ENCODE measurements around the gene PCDHA7.
"Not testable (repeated sequence)": the region's sequence is repeated elsewhere in the genome, so short reads cannot be mapped to it uniquely, and the experiment has no call there.

PCDHA7 gene

DNA sequence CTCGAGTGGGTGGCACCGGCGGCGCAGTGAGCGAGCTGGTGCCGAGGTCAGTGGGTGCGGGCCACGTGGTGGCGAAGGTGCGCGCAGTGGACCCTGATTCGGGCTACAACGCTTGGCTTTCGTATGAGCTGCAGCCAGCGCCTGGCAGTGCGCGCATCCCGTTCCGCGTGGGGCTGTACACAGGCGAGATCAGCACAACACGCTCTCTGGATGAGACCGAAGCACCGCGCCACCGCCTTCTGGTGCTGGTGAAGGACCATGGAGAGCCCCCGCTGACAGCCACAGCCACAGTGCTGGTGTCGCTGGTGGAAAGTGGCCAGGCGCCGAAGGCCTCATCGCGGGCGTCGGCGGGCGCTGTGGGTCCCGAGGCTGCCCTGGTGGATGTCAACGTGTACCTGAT lies 10.6 kb upstream of the PCDHA7 start:
- FAIRE-seq: no peak

DNA sequence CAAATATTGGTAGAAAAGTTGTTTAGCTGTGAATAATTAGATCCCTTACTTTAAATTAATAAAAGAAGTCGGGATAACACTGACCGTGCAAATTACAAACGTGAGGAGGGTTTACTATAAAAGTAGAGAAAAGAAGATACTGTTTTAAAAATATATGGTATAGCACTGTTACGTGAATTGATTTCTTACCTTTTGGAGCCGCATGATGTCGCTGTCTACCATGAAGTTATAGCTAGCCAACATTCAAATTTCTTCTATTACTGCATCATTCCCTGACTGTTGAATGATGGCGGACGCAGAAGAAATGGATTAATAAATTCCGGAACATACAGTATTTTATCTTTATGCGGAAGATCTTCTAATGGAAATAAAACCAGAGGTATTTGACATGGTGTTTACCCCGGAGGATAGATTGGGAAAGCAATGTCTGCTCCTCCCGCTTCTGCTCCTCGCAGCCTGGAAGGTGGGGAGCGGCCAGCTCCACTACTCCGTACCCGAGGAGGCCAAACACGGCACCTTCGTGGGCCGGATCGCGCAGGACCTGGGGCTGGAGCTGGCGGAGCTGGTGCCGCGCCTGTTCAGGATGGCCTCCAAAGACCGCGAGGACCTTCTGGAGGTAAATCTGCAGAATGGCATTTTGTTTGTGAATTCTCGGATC lies 6.2 kb upstream of the PCDHA7 start, which contains the start of gene PCDHA6:
PCDHA6 (plus strand) TSS at position 257 of the 658 bp plus-strand sequence; CDS start at position 389, 132 bp downstream.
- peak; percentile 99 for FAIRE-seq

DNA sequence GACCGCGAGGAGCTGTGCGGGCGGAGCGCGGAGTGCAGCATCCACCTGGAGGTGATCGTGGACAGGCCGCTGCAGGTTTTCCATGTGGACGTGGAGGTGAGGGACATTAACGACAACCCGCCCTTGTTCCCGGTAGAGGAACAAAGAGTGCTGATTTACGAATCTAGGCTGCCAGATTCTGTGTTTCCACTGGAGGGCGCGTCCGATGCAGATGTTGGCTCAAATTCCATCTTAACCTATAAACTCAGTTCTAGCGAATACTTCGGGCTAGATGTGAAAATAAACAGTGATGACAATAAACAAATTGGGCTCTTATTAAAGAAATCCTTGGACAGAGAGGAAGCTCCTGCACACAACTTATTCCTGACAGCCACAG lies 5.7 kb upstream of the PCDHA7 start:
- peak; percentile 39 for FAIRE-seq

DNA sequence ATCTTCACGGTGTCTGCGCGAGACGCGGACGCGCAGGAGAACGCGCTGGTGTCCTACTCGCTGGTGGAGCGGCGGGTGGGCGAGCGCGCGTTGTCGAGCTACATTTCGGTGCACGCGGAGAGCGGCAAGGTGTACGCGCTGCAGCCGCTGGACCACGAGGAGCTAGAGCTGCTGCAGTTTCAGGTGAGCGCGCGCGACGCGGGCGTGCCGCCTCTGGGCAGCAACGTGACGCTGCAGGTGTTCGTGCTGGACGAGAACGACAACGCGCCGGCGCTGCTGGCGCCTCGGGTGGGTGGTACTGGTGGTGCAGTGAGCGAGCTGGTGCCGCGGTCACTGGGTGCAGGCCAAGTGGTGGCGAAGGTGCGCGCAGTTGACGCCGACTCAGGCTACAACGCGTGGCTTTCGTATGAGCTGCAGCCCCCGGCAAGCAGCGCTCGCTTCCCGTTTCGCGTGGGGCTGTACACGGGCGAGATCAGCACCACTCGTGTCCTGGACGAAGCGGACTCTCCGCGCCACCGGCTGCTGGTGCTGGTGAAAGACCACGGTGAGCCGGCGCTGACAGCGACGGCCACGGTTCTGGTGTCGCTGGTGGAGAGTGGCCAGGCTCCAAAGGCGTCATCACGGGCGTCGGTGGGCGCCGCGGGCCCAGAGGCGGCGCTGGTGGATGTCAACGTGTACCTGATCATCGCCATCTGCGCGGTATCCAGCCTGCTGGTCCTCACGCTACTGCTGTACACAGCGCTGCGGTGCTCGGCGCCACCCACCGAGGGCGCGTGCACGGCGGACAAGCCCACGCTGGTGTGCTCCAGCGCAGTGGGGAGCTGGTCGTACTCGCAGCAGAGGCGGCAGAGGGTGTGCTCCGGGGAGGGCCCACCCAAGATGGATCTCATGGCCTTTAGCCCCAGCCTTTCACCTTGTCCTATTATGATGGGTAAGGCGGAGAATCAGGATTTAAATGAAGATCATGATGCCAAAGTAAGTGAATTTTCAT lies 4.3 kb upstream of the PCDHA7 start:
- not testable (repeated sequence) for FAIRE-seq

DNA sequence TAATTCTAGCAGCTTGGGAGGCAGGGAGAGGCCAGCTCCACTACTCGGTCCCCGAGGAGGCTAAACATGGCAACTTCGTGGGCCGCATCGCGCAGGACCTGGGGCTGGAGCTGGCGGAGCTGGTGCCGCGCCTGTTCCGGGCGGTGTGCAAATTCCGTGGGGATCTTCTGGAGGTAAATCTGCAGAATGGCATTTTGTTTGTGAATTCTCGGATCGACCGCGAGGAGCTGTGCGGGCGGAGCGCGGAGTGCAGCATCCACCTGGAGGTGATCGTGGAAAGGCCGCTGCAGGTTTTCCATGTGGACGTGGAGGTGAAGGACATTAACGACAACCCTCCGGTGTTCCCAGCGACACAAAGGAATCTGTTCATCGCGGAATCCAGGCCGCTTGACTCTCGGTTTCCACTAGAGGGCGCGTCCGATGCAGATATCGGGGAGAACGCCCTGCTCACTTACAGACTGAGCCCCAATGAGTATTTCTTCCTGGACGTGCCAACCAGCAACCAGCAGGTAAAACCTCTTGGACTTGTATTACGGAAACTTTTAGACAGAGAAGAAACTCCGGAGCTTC lies 455 bp downstream of the PCDHA7 start:
- not testable (repeated sequence) for FAIRE-seq

DNA sequence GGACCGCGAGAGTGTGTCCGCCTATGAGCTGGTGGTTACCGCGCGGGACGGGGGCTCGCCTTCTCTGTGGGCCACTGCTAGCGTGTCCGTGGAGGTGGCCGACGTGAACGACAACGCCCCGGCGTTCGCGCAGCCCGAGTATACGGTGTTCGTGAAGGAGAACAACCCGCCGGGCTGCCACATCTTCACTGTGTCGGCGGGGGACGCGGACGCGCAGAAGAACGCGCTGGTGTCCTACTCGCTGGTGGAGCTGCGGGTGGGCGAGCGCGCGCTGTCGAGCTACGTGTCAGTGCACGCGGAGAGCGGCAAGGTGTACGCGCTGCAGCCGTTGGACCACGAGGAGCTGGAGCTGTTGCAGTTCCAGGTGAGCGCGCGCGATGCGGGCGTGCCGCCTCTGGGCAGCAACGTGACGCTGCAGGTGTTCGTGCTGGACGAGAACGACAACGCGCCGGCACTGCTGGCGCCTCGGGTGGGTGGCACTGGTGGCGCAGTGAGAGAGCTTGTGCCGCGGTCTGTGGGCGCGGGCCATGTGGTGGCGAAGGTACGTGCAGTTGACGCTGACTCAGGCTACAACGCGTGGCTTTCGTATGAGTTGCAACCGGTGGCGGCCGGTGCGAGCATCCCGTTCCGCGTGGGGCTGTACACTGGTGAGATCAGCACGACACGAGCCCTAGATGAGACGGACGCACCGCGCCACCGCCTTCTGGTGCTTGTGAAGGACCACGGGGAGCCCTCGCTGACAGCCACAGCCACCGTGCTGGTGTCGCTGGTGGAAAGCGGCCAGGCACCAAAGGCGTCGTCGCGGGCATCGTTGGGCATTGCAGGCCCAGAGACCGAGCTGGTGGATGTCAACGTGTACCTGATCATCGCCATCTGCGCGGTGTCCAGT lies 1.8 kb downstream of the PCDHA7 start:
- no peak for FAIRE-seq

DNA sequence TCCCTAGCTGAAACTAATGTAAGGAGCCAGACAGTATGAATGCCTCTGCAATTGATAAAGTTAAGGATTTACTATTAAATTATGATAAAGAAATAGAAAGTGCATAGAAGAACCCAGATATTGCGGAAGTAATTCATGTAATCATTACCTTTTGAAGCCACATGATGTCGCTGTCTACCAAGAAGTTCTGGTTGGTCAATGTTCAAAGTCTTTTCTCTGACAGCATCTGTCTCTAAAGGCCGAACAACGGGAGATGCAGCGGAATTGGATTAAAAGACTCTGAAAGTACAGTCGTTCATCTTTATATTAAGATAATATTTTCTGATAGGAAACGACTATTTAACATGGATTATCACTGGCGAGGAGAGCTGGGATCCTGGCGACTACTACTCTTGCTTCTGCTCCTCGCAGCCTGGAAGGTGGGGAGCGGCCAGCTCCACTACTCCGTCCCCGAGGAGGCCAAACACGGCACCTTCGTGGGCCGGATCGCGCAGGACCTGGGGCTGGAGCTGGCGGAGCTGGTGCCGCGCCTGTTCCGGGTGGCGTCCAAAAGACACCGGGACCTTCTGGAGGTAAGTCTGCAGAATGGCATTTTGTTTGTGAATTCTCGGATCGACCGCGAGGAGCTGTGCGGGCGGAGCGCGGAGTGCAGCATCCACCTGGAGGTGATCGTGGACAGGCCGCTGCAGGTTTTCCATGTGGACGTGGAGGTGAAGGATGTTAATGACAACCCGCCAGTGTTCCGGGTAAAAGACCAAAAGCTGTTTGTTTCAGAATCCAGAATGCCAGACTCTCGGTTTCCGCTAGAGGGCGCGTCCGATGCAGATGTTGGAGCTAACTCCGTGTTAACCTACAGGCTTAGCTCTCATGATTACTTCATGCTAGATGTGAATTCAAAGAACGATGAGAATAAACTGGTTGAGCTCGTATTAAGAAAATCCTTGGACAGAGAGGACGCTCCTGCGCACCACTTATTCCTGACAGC lies 7.2 kb downstream of the PCDHA7 start, which contains the start of gene PCDHA8:
PCDHA8 (plus strand) TSS at position 210 of the 985 bp plus-strand sequence; CDS start at position 345, 135 bp downstream.
- no peak for FAIRE-seq

DNA sequence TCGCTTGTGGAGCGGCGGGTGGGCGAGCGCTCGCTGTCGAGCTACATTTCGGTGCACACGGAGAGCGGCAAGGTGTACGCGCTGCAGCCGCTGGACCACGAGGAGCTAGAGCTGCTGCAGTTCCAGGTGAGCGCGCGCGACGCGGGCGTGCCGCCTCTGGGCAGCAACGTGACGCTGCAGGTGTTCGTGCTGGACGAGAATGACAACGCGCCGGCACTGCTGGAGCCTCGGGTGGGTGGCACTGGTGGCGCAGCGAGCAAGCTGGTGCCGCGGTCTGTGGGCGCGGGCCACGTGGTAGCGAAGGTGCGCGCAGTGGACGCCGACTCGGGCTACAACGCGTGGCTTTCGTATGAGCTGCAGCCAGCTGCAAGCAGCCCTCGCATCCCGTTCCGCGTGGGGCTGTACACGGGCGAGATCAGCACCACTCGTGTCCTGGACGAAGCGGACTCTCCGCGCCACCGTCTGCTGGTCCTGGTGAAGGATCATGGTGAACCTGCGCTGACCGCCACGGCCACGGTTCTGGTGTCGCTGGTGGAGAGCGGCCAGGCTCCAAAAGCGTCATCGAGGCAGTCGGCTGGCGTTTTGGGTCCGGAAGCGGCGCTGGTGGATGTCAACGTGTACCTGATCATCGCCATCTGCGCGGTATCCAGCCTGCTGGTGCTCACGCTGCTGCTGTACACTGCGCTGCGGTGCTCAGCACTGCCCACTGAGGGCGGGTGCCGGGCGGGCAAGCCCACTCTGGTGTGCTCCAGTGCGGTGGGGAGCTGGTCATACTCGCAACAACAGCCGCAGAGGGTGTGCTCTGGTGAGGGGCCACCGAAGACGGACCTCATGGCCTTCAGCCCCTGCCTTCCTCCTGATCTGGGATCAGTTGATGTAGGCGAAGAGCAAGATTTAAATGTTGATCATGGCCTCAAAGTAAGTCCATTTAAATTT lies 9.0 kb downstream of the PCDHA7 start:
- FAIRE-seq: no peak

DNA sequence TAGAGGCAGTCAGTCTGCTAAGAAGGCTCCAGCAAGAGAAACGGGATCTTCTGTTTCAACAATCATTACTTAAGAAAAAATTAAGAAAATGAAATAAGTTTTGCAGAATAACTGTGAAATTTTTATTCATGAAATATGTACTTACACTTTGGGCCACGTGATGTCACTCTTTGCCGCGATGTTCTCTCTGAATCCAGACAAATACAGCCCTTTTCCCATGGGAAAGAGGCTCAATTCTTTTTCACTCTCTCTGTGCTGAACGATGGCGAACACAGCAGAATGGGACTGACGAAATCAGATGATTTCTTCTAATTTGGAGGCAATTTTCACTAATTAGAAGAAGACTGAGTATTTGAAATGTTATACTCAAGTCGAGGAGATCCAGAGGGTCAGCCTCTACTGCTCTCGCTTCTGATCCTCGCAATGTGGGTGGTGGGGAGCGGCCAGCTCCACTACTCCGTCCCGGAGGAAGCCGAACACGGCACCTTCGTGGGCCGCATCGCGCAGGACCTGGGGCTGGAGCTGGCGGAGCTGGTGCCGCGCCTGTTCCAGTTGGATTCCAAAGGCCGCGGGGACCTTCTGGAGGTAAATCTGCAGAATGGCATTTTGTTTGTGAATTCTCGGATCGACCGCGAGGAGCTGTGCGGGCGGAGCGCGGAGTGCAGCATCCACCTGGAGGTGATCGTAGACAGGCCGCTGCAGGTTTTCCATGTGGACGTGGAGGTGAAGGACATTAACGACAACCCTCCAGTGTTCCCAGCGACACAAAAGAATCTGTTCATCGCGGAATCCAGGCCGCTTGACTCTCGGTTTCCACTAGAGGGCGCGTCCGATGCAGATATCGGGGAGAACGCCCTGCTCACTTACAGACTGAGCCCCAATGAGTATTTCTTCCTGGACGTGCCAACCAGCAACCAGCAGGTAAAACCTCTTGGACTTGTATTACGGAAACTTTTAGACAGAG lies 14.4 kb downstream of the PCDHA7 start, which contains the start of gene PCDHA9:
PCDHA9 (plus strand) TSS at position 244 of the 964 bp plus-strand sequence; CDS start at position 358, 114 bp downstream.
- not testable (repeated sequence) for FAIRE-seq

DNA sequence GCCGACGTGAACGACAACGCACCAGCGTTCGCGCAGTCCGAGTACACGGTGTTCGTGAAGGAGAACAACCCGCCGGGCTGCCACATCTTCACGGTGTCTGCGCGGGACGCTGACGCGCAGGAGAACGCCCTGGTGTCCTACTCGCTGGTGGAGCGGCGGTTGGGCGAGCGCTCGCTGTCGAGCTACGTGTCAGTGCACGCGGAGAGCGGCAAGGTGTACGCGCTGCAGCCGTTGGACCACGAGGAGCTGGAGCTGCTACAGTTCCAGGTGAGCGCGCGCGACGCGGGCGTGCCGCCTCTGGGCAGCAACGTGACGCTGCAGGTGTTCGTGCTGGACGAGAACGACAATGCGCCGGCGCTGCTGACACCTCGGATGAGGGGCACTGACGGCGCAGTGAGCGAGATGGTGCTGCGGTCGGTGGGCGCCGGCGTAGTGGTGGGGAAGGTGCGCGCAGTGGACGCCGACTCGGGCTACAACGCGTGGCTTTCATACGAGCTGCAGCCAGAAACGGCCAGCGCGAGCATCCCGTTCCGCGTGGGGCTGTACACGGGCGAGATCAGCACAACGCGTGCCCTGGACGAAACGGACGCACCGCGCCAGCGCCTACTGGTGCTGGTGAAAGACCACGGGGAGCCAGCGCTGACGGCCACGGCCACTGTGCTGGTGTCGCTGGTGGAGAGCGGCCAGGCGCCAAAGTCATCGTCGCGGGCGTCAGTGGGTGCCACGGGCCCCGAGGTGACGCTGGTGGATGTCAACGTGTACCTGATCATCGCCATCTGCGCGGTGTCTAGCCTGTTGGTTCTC lies 16.0 kb downstream of the PCDHA7 start:
- not testable (repeated sequence) for FAIRE-seq

DNA sequence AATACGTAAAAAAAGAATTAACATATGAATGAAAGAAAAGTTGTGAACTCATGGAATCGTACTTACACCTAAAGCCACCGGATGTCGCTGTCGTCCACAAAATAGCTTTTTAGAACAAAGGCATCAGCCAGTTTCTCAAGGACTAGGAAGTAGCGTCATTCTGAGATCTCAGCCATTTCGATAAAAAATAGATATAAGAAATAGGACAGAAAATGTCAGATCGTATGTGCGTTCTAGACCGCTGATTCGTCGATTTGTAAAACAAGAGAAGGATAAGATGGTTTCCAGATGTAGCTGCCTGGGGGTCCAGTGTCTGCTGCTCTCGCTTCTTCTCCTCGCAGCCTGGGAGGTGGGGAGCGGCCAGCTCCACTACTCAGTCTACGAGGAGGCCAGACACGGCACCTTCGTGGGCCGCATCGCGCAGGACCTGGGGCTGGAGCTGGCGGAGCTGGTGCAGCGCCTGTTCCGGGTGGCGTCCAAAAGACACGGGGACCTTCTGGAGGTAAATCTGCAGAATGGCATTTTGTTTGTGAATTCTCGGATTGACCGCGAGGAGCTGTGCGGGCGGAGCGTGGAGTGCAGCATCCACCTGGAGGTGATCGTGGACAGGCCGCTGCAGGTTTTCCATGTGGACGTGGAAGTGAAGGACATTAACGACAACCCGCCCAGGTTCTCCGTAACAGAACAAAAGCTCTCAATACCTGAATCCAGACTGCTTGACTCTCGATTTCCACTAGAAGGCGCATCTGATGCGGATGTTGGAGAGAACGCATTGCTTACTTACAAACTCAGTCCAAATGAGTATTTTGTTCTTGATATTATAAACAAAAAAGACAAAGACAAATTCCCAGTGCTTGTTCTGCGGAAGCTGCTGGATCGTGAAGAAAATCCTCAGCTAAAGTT lies 22.0 kb downstream of the PCDHA7 start, which contains the start of gene PCDHA10:
PCDHA10 (plus strand) TSS at position 126 of the 903 bp plus-strand sequence; CDS start at position 278, 152 bp downstream.
- peak; percentile 98 for FAIRE-seq

DNA sequence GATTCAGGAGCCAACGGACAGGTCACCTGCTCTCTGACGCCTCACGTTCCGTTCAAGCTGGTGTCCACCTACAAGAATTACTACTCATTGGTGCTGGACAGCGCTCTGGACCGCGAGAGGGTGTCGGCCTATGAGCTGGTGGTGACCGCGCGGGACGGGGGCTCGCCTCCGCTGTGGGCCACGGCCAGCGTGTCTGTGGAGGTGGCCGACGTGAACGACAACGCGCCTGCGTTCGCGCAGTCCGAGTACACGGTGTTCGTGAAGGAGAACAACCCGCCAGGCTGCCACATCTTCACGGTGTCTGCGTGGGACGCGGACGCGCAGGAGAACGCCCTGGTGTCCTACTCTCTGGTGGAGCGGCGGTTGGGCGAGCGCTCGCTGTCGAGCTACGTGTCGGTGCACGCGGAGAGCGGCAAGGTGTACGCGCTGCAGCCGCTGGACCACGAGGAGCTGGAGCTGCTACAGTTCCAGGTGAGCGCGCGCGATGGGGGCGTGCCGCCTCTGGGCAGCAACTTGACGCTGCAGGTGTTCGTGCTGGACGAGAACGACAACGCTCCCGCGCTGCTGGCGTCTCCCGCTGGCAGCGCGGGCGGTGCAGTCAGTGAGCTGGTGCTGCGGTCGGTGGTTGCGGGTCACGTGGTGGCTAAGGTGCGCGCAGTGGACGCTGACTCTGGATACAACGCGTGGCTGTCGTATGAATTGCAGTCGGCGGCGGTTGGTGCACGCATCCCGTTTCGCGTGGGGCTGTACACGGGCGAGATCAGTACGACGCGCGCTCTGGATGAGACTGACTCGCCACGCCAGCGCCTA lies 23.3 kb downstream of the PCDHA7 start:
- FAIRE-seq: no peak

DNA sequence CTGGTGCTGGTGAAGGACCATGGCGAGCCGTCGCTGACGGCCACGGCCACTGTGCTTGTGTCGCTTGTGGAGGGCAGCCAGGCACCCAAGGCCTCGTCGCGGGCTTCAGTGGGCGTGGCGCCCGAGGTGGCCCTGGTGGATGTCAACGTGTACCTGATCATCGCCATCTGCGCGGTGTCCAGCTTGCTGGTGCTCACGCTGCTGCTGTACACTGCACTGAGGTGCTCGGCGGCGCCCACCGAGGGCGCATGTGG lies 23.8 kb downstream of the PCDHA7 start:
- no peak for FAIRE-seq

DNA sequence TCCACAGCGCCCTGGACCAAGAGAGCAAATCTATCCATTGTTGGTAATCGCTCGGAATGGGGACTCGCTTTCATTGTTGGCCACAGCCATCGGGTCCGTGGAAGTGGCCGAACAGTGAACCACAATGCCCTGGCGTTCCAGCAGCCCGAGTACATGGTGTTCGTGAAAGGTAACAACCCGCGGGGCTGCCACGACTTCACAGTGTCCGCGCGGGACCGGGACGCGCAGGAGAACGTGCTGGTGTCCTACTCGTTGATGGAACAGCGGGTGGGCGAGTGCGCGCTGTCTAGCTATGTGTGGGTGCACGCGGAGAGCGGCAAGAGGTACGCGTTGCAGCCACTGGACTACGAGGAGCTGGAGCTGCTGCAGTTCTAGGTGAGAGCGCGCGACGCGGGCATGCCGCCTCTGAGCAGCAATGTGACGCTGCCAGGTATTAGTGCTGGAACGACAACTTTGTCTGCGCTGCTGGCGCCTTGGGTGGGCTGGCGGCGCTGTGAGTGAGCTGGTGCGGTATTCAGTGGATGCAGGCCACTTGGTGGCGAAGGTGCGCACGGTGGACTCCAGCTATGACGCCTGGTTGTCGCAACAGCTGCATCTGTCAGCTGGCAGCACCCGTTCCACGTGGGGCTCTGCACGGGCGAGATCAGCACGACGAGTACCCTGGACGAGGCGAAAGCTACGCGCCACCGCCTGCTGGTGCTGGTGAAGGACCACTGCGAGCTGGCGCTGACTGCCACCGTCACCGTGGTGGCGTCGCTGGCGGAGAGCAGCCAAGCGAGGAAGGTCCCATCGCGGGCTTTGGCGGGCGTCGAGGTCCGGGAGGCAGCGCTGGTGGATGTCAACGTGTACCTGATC lies 28.6 kb downstream of the PCDHA7 start:
- FAIRE-seq: no peak

Measured in A204.1 (cell line).